ENCODE measurements around the gene ADSS1.

DNA sequence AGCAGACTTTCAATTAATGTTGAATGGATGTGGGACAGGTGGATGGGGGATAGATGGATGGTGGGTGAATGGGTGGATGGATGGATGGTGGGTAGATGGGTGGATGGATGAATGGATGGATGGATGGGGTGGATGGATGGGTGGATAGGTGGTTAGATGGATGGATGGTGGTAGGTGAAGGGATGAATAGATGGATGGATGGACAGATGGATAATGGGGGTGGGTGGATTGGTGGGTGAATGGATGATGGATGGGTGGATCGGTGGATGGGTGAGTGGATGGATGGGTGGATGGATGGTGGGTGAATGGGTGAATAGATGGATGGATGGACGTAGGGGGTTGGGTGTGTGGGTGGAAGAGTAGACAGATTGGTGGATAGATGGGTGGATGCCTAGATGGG is 48.6 kb upstream of the ADSS1 start:
- TF ChIP-seq EZH2 (IDR thresholded peaks at IDR 0.05; ENCODE audit: borderline replicate concordance) = no peak
- TF ChIP-seq, protein P1, sequence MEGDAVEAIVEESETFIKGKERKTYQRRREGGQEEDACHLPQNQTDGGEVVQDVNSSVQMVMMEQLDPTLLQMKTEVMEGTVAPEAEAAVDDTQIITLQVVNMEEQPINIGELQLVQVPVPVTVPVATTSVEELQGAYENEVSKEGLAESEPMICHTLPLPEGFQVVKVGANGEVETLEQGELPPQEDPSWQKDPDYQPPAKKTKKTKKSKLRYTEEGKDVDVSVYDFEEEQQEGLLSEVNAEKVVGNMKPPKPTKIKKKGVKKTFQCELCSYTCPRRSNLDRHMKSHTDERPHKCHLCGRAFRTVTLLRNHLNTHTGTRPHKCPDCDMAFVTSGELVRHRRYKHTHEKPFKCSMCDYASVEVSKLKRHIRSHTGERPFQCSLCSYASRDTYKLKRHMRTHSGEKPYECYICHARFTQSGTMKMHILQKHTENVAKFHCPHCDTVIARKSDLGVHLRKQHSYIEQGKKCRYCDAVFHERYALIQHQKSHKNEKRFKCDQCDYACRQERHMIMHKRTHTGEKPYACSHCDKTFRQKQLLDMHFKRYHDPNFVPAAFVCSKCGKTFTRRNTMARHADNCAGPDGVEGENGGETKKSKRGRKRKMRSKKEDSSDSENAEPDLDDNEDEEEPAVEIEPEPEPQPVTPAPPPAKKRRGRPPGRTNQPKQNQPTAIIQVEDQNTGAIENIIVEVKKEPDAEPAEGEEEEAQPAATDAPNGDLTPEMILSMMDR (IDR thresholded peaks at IDR 0.05; ENCODE audit: poor library complexity) = no peak
- no peak for TF ChIP-seq EZH2phosphoT487 (IDR thresholded peaks at IDR 0.05; ENCODE audit: low read depth, severe bottlenecking, unreplicated experiment)

Data from hepatocyte (in vitro differentiated cells).